ENCODE results near the gene DPYSL5.
"Not testable (repeated sequence)": the region's sequence is repeated elsewhere in the genome, so short reads cannot be mapped to it uniquely, and the experiment has no call there.

Gene DPYSL5

DNA sequence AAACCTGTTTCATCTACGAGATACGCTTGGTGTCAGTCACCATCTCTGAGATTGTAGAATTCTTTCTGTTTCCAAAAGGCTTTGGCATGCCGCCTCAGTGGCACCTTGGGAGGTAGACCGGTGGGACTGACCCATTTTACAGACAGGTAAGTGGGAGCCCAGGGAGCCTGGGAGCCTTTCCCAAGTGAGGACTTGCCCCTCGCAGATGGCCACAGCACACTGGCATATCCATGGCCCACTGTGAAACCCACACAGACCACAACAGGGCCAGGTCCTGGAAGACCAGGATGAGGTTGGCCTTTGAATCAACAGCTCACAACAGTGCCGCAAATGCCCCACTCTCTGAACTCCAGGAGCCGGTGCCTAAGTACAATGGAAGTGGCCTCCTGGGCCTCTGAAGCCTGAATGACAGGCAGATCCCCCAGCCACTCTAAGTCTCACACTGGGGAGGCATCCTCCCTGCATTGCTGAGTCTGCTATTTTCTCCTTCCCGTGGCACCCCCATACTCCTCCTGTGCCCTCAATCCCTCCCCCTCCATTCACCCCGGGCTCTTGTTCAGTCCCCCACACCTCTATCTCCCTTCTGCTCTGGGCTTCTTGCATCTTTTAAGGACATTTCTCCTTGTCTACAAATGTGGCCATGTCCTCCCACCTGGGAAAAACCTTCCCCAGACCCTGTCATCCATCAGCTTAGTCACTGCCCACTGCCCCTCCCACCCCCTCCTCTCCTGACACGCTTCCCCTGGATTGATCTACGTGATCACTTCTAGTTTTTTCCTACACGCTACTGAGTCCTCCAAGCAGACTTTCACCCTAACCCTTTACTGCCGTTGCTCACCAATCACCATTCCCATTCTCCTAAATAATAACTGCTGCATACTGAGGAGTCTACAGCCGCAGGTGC, 35.9 kb upstream of the DPYSL5 start:
- no peak for DNase-seq
- no peak overlapping the region for H3K18ac ChIP-seq (ENCODE audit: low read length)
- H3K14ac ChIP-seq (ENCODE audit: low read length) = no peak overlapping the region
- peaks cover 3% of the 10 kb centered on the region for H3K9me3 ChIP-seq (ENCODE audit: insufficient read depth, low read depth, low read length)
- no peak overlapping the region for H2BK120ac ChIP-seq (ENCODE audit: insufficient read depth, low read length, poor library complexity)
- no peak overlapping the region for H4K91ac ChIP-seq (ENCODE audit: low read depth, low read length)
- H3K4ac ChIP-seq (ENCODE audit: low read depth, low read length) = no peak overlapping the region
- no peak overlapping the region for H3K4me2 ChIP-seq (ENCODE audit: low read length)
- H3K36me3 ChIP-seq (ENCODE audit: control insufficient read depth in 1 of 2, insufficient read depth in 2 of 2, low read length in 2 of 2) = no peaks in the 10 kb centered on the region
- no peak overlapping the region for H3K4me3 ChIP-seq (ENCODE audit: low read depth, low read length)
- no peaks in the 10 kb centered on the region for H3K79me2 ChIP-seq (ENCODE audit: control insufficient read depth, insufficient read depth, low read length, poor library complexity)
- H3K27ac ChIP-seq (ENCODE audit: low read depth, low read length) = no peak overlapping the region
- no peaks in the 10 kb centered on the region for H3K4me1 ChIP-seq (ENCODE audit: control insufficient read depth in 1 of 2, insufficient read depth in 2 of 2, low read length in 2 of 2)
- H2BK12ac ChIP-seq (ENCODE audit: low read length) = no peak overlapping the region
- H3K23ac ChIP-seq (ENCODE audit: low read length) = no peak overlapping the region
- H2AFZ ChIP-seq (ENCODE audit: insufficient read depth, low read length, poor library complexity) = no peak overlapping the region
- H3K79me1 ChIP-seq (ENCODE audit: low read length) = no peaks in the 10 kb centered on the region
- no CpG with 5 or more reads among the region's 14 CpGs for WGBS (ENCODE audit: extremely low coverage, insufficient coverage, insufficient read length)
- no peaks in the 10 kb centered on the region for H3K27me3 ChIP-seq (ENCODE audit: insufficient read depth, low read length)
- no peak overlapping the region for H4K8ac ChIP-seq (ENCODE audit: low read depth, low read length)
- H2AK5ac ChIP-seq (ENCODE audit: low read length) = no peak overlapping the region
- H4K12ac ChIP-seq (ENCODE audit: low read depth, low read length) = no peak overlapping the region
- H2BK5ac ChIP-seq (ENCODE audit: low read depth, low read length, poor library complexity) = no peak overlapping the region
- no peak overlapping the region for H3K9ac ChIP-seq (ENCODE audit: low read length)

DNA sequence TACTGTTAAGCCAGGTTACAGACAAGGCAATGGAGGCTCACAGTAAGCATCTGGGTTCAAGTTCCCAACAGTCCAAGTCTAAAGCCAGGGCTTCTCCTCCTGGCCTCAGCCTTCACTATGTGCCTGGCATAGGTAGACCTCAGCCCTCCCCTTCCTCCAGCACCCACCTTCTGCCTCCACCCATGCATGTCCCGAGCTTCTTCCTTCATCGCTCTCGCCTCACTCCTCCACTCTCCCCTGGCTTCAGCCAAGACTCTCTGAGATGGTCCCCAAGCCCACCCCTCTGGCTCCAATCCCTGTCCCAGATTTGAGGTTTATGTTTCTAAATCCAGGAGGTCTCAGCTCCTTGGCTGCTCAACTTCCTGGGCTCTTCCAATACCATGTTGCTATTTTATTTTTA, 35.2 kb upstream of the DPYSL5 start:
- Histone ChIP-seq H3K9me3 (ENCODE audit: insufficient read depth, low read depth, low read length) (peaks cover 3% of the 10 kb centered on the region), H3K4ac (ENCODE audit: low read depth, low read length) (no peak overlapping the region), H2BK120ac (ENCODE audit: insufficient read depth, low read length, poor library complexity) (no peak overlapping the region), H3K18ac (ENCODE audit: low read length) (no peak overlapping the region), H3K4me2 (ENCODE audit: low read length) (no peak overlapping the region), H3K9ac (ENCODE audit: low read length) (no peak overlapping the region), H3K79me1 (ENCODE audit: low read length) (no peaks in the 10 kb centered on the region), H3K23ac (ENCODE audit: low read length) (no peak overlapping the region), H3K4me3 (ENCODE audit: low read depth, low read length) (no peak overlapping the region), H2AK5ac (ENCODE audit: low read length) (no peak overlapping the region), H4K12ac (ENCODE audit: low read depth, low read length) (no peak overlapping the region), H2BK12ac (ENCODE audit: low read length) (no peak overlapping the region), H4K8ac (ENCODE audit: low read depth, low read length) (no peak overlapping the region), H3K79me2 (ENCODE audit: control insufficient read depth, insufficient read depth, low read length, poor library complexity) (no peaks in the 10 kb centered on the region), H2BK5ac (ENCODE audit: low read depth, low read length, poor library complexity) (no peak overlapping the region), H3K27me3 (ENCODE audit: insufficient read depth, low read length) (no peaks in the 10 kb centered on the region), H2AFZ (ENCODE audit: insufficient read depth, low read length, poor library complexity) (no peak overlapping the region), H3K4me1 (ENCODE audit: control insufficient read depth in 1 of 2, insufficient read depth in 2 of 2, low read length in 2 of 2) (no peaks in the 10 kb centered on the region), H3K36me3 (ENCODE audit: control insufficient read depth in 1 of 2, insufficient read depth in 2 of 2, low read length in 2 of 2) (no peaks in the 10 kb centered on the region), H4K91ac (ENCODE audit: low read depth, low read length) (no peak overlapping the region), H3K14ac (ENCODE audit: low read length) (no peak overlapping the region), H3K27ac (ENCODE audit: low read depth, low read length) (no peak overlapping the region)
- WGBS (ENCODE audit: extremely low coverage, insufficient coverage, insufficient read length) = no CpG with 5 or more reads among the region's 3 CpGs
- no peak for DNase-seq

DNA sequence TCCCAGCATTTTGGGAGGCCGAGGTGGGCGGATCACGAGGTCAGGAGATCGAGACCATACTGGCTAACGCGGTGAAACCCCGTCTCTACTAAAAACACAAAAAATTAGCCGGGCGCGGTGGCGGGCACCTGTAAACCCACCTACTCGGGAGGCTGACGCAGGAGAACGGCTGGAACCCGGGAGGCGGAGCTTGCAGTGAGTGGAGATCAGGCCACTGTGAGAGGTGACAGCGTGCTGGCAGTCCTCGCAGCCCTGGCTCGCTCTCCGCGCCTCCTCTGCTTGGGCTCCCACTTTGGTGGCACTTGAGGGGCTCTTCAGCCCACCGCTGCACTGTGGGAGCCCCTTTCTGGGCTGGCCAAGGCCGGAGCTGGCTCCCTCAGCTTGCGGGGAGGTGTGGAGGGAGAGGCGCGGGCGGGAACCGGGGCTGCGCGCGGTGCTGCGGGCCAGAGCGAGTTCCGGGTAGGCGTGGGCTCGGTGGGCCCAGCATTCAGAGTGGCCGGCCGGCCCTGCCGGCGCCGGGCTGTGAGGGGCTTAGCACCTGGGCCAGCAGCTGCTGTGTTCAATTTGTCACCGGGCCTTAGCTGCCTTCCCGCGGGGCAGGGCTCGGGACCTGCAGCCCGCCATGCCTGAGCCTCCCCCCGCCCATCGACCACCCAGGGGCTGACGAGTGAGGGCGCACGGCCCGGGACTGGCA, 33.7 kb upstream of the DPYSL5 start:
- no CpG with 5 or more reads among the region's 52 CpGs for WGBS (ENCODE audit: extremely low coverage, insufficient coverage, insufficient read length)
- H3K4me1 ChIP-seq (ENCODE audit: control insufficient read depth in 1 of 2, insufficient read depth in 2 of 2, low read length in 2 of 2) = not testable (repeated sequence)

DNA sequence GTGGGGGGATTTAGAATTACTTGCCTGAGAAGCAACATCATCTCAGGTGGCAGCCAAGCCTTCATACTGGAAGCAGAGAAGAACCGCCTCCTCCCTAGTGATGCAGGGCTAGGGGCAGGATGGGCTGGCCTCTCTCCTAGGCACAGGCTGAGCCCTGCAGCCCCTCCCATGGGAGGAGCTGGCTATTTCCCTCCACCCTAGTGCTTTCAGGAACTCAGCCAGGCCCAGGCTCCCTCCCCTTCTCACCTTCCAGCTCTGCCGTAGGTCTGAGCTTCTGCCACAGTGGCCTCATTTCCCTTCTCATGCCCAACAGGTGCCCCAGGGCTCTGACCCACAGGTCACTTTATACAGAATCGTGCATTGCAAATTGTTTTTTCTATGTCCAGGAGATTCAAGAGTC, 31.0 kb upstream of the DPYSL5 start:
- H2AK5ac ChIP-seq (ENCODE audit: low read length) = no peak overlapping the region
- DNase-seq = peak; percentile 39 to 46

More for the DNA sequence above, 33.7 kb upstream of the DPYSL5 start:
- H3K9me3 ChIP-seq (ENCODE audit: insufficient read depth, low read depth, low read length); H3K18ac ChIP-seq (ENCODE audit: low read length); H4K8ac ChIP-seq (ENCODE audit: low read depth, low read length); H3K36me3 ChIP-seq (ENCODE audit: control insufficient read depth in 1 of 2, insufficient read depth in 2 of 2, low read length in 2 of 2); H2BK12ac ChIP-seq (ENCODE audit: low read length); H3K9ac ChIP-seq (ENCODE audit: low read length); H3K4ac ChIP-seq (ENCODE audit: low read depth, low read length); H2AFZ ChIP-seq (ENCODE audit: insufficient read depth, low read length, poor library complexity); H3K14ac ChIP-seq (ENCODE audit: low read length); H4K91ac ChIP-seq (ENCODE audit: low read depth, low read length); H3K79me1 ChIP-seq (ENCODE audit: low read length); H2AK5ac ChIP-seq (ENCODE audit: low read length); H2BK120ac ChIP-seq (ENCODE audit: insufficient read depth, low read length, poor library complexity); H3K23ac ChIP-seq (ENCODE audit: low read length); DNase-seq; H3K79me2 ChIP-seq (ENCODE audit: control insufficient read depth, insufficient read depth, low read length, poor library complexity); H2BK5ac ChIP-seq (ENCODE audit: low read depth, low read length, poor library complexity); H3K4me3 ChIP-seq (ENCODE audit: low read depth, low read length); H3K4me2 ChIP-seq (ENCODE audit: low read length); H3K27ac ChIP-seq (ENCODE audit: low read depth, low read length); H4K12ac ChIP-seq (ENCODE audit: low read depth, low read length); H3K27me3 ChIP-seq (ENCODE audit: insufficient read depth, low read length): not testable (repeated sequence)

More for the DNA sequence above, 31.0 kb upstream of the DPYSL5 start:
- H4K8ac ChIP-seq (ENCODE audit: low read depth, low read length) = no peak overlapping the region
- H2BK12ac ChIP-seq (ENCODE audit: low read length) = no peak overlapping the region
- no peak overlapping the region for H2BK120ac ChIP-seq (ENCODE audit: insufficient read depth, low read length, poor library complexity)
- H4K12ac ChIP-seq (ENCODE audit: low read depth, low read length) = no peak overlapping the region
- no peak overlapping the region for H3K4me2 ChIP-seq (ENCODE audit: low read length)
- H3K4me1 ChIP-seq (ENCODE audit: control insufficient read depth in 1 of 2, insufficient read depth in 2 of 2, low read length in 2 of 2) = no peaks in the 10 kb centered on the region
- H3K9ac ChIP-seq (ENCODE audit: low read length) = no peak overlapping the region
- H3K4ac ChIP-seq (ENCODE audit: low read depth, low read length) = no peak overlapping the region
- no peak overlapping the region for H2BK5ac ChIP-seq (ENCODE audit: low read depth, low read length, poor library complexity)
- H3K4me3 ChIP-seq (ENCODE audit: low read depth, low read length) = no peak overlapping the region
- H3K79me1 ChIP-seq (ENCODE audit: low read length) = no peaks in the 10 kb centered on the region
- WGBS (ENCODE audit: extremely low coverage, insufficient coverage, insufficient read length) = no CpG with 5 or more reads among the region's 3 CpGs
- no peak overlapping the region for H2AFZ ChIP-seq (ENCODE audit: insufficient read depth, low read length, poor library complexity)
- H3K27me3 ChIP-seq (ENCODE audit: insufficient read depth, low read length) = no peaks in the 10 kb centered on the region
- no peaks in the 10 kb centered on the region for H3K79me2 ChIP-seq (ENCODE audit: control insufficient read depth, insufficient read depth, low read length, poor library complexity)
- H3K18ac ChIP-seq (ENCODE audit: low read length) = no peak overlapping the region
- H3K23ac ChIP-seq (ENCODE audit: low read length) = no peak overlapping the region
- H3K36me3 ChIP-seq (ENCODE audit: control insufficient read depth in 1 of 2, insufficient read depth in 2 of 2, low read length in 2 of 2) = no peaks in the 10 kb centered on the region
- H4K91ac ChIP-seq (ENCODE audit: low read depth, low read length) = no peak overlapping the region
- H3K9me3 ChIP-seq (ENCODE audit: insufficient read depth, low read depth, low read length) = peaks cover 3% of the 10 kb centered on the region
- no peak overlapping the region for H3K14ac ChIP-seq (ENCODE audit: low read length)
- H3K27ac ChIP-seq (ENCODE audit: low read depth, low read length) = no peak overlapping the region

Data from trophoblast cell (in vitro differentiated cells and primary cell).